Measurements from ENCODE around the gene LSM12. TPM values are rescaled to one million over a fixed set of nuclear protein-coding genes. Genes with fewer than 3 reads are reported as not detected.

Gene LSM12
- total RNA-seq, 1 donor = 59.0 TPM

DNA sequence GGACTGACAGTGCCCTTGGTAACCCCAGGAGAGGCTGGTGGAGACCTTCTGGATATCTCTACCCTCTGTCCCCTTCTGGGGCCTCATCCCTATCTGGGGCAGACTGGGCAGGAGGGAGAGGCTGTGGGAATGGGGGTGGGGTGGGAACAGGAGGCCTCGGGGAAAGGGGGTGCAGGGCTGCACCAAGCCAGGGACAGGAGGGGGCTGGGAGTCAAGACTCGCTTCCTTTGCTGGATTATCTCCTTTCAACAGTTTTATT lies 28.8 kb upstream of the LSM12 start:
- DNase-seq (ENCODE audit: insufficient read length, low spot score, missing footprints) = no peak
- no peaks in the 10 kb centered on the region for H3K27me3 ChIP-seq (ENCODE audit: insufficient read depth, low read length)
- H4K20me1 ChIP-seq (ENCODE audit: insufficient read depth, low read length) = no peaks in the 10 kb centered on the region
- peak overlapping the region; percentile 84 for H3K27ac ChIP-seq (ENCODE audit: low read depth, low read length)
- peaks cover 9% of the 10 kb centered on the region for H3K36me3 ChIP-seq (ENCODE audit: insufficient read depth, low read length)
- TF ChIP-seq, protein P1, sequence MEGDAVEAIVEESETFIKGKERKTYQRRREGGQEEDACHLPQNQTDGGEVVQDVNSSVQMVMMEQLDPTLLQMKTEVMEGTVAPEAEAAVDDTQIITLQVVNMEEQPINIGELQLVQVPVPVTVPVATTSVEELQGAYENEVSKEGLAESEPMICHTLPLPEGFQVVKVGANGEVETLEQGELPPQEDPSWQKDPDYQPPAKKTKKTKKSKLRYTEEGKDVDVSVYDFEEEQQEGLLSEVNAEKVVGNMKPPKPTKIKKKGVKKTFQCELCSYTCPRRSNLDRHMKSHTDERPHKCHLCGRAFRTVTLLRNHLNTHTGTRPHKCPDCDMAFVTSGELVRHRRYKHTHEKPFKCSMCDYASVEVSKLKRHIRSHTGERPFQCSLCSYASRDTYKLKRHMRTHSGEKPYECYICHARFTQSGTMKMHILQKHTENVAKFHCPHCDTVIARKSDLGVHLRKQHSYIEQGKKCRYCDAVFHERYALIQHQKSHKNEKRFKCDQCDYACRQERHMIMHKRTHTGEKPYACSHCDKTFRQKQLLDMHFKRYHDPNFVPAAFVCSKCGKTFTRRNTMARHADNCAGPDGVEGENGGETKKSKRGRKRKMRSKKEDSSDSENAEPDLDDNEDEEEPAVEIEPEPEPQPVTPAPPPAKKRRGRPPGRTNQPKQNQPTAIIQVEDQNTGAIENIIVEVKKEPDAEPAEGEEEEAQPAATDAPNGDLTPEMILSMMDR (IDR thresholded peaks at IDR 0.05; ENCODE audit: extremely low read depth, low read depth, low read length) = no peak
- H3K4me3 ChIP-seq (ENCODE audit: insufficient read depth, low read length) = peak overlapping the region; percentile 47
- peak overlapping the region; percentile 69 for H3K4me2 ChIP-seq (ENCODE audit: insufficient read depth, low read length)
- no peak overlapping the region for H2AFZ ChIP-seq (ENCODE audit: low read length)
- peaks cover 25% of the 10 kb centered on the region for H3K79me2 ChIP-seq (ENCODE audit: insufficient read depth, low read length)
- H3K4me1 ChIP-seq (ENCODE audit: insufficient read depth, low read length) = peaks cover 24% of the 10 kb centered on the region
- no peaks in the 10 kb centered on the region for H3K9me3 ChIP-seq (ENCODE audit: low read depth, low read length)

DNA sequence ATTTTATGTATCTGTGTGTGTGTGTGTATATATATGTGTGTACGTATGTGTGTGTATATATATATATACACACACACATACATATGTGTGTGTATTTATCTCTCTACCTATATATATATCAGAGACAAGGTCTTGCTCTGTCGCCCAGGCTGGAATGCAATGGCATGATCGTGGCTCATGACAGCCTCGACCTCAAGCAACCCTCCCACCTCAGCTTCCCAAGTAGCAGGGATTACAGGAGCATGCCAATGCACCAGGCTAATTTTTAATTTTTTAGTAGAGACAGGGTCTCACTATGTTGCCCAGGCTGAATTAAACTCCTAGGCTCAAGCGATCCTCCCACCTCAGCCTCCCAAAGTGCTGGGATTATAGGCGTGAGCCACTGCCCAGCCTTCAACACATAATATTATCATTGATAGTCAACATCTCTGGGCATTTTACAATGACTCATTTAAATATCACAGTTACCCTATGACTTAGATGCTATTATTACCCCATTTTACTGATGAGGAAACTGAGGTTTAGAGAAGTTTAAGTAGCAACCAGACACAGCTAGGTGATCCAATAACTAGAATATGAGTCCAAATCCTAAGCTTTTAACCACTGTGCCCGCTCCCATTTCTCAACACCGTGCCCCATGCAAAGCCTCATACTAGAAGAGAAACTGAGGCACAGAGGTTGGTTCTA lies 28.4 kb upstream of the LSM12 start:
- H3K4me2 ChIP-seq (ENCODE audit: insufficient read depth, low read length) = peak overlapping the region; percentile 69
- H3K9me3 ChIP-seq (ENCODE audit: low read depth, low read length) = no peaks in the 10 kb centered on the region
- H3K36me3 ChIP-seq (ENCODE audit: insufficient read depth, low read length) = peaks cover 9% of the 10 kb centered on the region
- H4K20me1 ChIP-seq (ENCODE audit: insufficient read depth, low read length) = no peaks in the 10 kb centered on the region
- TF ChIP-seq, protein P1 (IDR thresholded peaks at IDR 0.05; ENCODE audit: extremely low read depth, low read depth, low read length) = no peak
- H3K79me2 ChIP-seq (ENCODE audit: insufficient read depth, low read length) = peaks cover 21% of the 10 kb centered on the region
- H3K4me3 ChIP-seq (ENCODE audit: insufficient read depth, low read length) = no peak overlapping the region
- peak; percentile 21 for DNase-seq (ENCODE audit: insufficient read length, low spot score, missing footprints)
- peak overlapping the region; percentile 84 for H3K27ac ChIP-seq (ENCODE audit: low read depth, low read length)
- no peaks in the 10 kb centered on the region for H3K27me3 ChIP-seq (ENCODE audit: insufficient read depth, low read length)
- no peak overlapping the region for H2AFZ ChIP-seq (ENCODE audit: low read length)
- H3K4me1 ChIP-seq (ENCODE audit: insufficient read depth, low read length) = peaks cover 24% of the 10 kb centered on the region

DNA sequence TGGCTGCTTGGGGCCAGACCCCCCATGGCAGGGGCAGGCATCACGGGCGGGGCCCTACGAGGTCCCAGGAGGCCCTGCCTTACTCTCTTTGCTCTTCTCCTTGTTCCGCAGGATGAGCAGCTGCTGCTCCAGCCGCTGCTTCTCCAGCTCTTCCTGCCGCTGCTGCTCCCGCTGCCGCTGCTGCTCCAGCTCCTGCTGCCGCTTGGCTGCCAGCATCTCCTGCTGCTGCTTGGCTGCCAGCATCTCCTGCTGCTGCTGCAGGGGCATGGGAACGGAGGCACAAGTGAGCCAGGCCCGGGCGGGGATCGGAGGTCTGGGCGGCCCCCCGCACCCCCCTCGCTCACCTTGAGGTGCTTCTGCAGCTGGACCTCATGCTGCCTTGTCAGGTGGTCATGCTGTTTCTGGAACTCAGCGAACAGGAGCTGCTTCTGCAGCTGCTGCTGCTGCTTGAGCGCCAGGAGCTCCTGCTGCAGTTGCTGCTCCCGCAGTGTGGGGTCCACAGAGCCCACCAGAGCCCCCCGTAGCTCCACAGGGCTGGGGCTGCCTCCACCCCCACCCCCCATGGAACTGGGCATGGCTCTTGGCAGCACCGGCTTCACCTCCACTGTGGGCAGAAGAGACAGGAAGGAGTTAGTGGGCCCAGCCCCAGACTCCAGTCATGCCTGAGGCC lies 26.9 kb upstream of the LSM12 start:
- Histone ChIP-seq H3K4me3 (ENCODE audit: insufficient read depth, low read length) (no peak overlapping the region), H4K20me1 (ENCODE audit: insufficient read depth, low read length) (no peaks in the 10 kb centered on the region), H3K79me2 (ENCODE audit: insufficient read depth, low read length) (peaks cover 18% of the 10 kb centered on the region), H3K4me1 (ENCODE audit: insufficient read depth, low read length) (peaks cover 24% of the 10 kb centered on the region), H2AFZ (ENCODE audit: low read length) (no peak overlapping the region), H3K4me2 (ENCODE audit: insufficient read depth, low read length) (no peak overlapping the region), H3K27ac (ENCODE audit: low read depth, low read length) (no peak overlapping the region), H3K36me3 (ENCODE audit: insufficient read depth, low read length) (peaks cover 12% of the 10 kb centered on the region), H3K27me3 (ENCODE audit: insufficient read depth, low read length) (no peaks in the 10 kb centered on the region), H3K9me3 (ENCODE audit: low read depth, low read length) (no peaks in the 10 kb centered on the region)
- peak; percentile 38 for DNase-seq (ENCODE audit: insufficient read length, low spot score, missing footprints)
- TF ChIP-seq, protein P1 (IDR thresholded peaks at IDR 0.05; ENCODE audit: extremely low read depth, low read depth, low read length) = no peak

DNA sequence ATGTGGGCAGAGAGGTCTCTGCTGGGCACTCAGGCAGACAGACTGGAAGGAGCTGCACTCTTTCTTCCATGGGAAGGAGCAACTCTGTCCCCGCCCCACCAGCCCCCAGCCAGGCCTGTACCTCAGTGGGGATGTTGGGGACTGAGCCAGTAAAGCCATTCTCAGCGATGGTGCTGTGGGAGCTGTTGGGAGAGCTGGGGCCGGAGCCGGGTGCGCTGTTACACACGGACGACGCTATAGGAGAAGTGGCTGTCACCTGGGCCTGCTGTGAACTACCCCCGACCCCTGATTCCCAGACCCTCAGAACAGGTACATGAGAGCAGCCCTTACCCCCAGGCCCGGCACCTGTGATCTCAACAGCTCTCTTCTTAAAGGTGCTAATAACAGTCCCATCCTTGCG lies 25.6 kb upstream of the LSM12 start:
- TF ChIP-seq, protein P1 (IDR thresholded peaks at IDR 0.05; ENCODE audit: extremely low read depth, low read depth, low read length) = no peak
- Histone ChIP-seq H4K20me1 (ENCODE audit: insufficient read depth, low read length) (no peaks in the 10 kb centered on the region), H3K9me3 (ENCODE audit: low read depth, low read length) (no peaks in the 10 kb centered on the region), H3K4me2 (ENCODE audit: insufficient read depth, low read length) (no peak overlapping the region), H3K36me3 (ENCODE audit: insufficient read depth, low read length) (peaks cover 14% of the 10 kb centered on the region), H3K27me3 (ENCODE audit: insufficient read depth, low read length) (no peaks in the 10 kb centered on the region), H2AFZ (ENCODE audit: low read length) (no peak overlapping the region), H3K27ac (ENCODE audit: low read depth, low read length) (no peak overlapping the region), H3K79me2 (ENCODE audit: insufficient read depth, low read length) (peaks cover 7% of the 10 kb centered on the region), H3K4me3 (ENCODE audit: insufficient read depth, low read length) (no peak overlapping the region), H3K4me1 (ENCODE audit: insufficient read depth, low read length) (peaks cover 22% of the 10 kb centered on the region)
- no peak for DNase-seq (ENCODE audit: insufficient read length, low spot score, missing footprints)
